Measurements from ENCODE around the gene ZBED3. TPM values are rescaled to one million over a fixed set of nuclear protein-coding genes. Genes with fewer than 3 reads are reported as not detected.
"Not testable (repeated sequence)": the region's sequence is repeated elsewhere in the genome, so short reads cannot be mapped to it uniquely, and the experiment has no call there.

ZBED3 gene
- total RNA-seq, 2 experiments from 2014 or later: 0.47 to 0.71 TPM

DNA sequence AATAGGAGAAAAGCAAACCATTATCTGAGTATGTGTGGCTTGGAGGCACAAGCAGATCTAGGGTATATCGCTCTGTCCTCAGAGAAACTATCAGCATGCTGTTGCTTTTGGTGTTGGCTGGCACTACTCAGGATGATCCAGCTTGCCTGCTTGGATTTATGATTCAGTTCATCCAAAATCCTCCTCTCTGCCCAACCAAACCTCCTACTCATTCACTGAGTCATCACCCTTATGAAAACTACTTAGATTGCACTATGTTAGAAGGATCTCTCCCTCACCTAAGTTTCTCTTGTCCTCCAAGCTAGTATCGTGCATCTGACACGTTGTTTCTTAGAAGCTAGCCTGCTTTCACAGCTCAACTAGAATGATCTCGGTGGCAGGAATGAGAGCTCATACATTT lies 14.2 kb upstream of the ZBED3 start:
- no peak for DNase-seq
- Mint-ChIP-seq H3K4me1 (no peaks in the 10 kb centered on the region), H3K27ac (no peak overlapping the region), H3K36me3 (ENCODE audit: low read depth) (no peaks in the 10 kb centered on the region), H3K27me3 (no peaks in the 10 kb centered on the region), H3K4me3 (no peak overlapping the region), H3K9me3 (no peaks in the 10 kb centered on the region)
- CTCF ChIA-PET: no interaction called here
- POLR2A ChIA-PET: no interaction called here

- ChIA-PET POLR2A (no interaction called here), CTCF (interaction anchor here (0.6 kb wide), 1 partner anchor 1047 kb away, joined by 3 read pairs; no protein-coding TSS in a partner anchor)
- Mint-ChIP-seq H3K4me1 (no peaks in the 10 kb centered on the region), H3K27me3 (no peaks in the 10 kb centered on the region), H3K4me3 (no peak overlapping the region), H3K36me3 (ENCODE audit: low read depth) (no peaks in the 10 kb centered on the region), H3K27ac (no peak overlapping the region), H3K9me3 (no peaks in the 10 kb centered on the region)
- DNase-seq: no peak
Measured at GRCh38 chr5:77095189-77095588, 8.1 kb upstream of the ZBED3 start.

GRCh38 chr5:77087484-77088261 lies 588 bp upstream of the ZBED3 start:
- Mint-ChIP-seq H3K36me3 (ENCODE audit: low read depth) (no peaks in the 10 kb centered on the region), H3K27me3 (peaks cover 11% of the 10 kb centered on the region), H3K27ac (no peak overlapping the region), H3K4me1 (peaks cover 14% of the 10 kb centered on the region), H3K4me3 (peak overlapping the region; percentile 80), H3K9me3 (no peaks in the 10 kb centered on the region)
- ChIA-PET POLR2A (no interaction called here), CTCF (interaction anchor here (4.3 kb wide), 1 partner anchor 10 kb away, joined by 16 read pairs; no protein-coding TSS in a partner anchor)
- no peak for DNase-seq

DNA sequence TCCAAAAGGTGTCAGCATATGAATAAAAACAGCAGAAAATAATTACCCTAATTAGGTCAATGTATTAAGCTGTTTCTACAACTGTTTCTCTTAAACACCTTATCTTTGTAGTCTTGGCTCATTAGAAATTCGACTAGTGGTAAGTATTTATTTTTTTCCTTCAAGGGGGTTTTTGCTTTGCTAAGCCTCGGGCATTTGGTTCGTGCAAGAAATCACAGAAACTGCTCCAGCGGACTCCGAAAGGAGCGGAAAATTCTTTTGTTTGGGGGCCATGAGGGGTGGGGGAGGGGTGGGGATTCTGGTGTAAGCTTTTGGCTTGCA lies 757 bp downstream of the ZBED3 start:
- Mint-ChIP-seq H3K9me3 (no peaks in the 10 kb centered on the region), H3K4me1 (peaks cover 14% of the 10 kb centered on the region), H3K36me3 (ENCODE audit: low read depth) (no peaks in the 10 kb centered on the region), H3K27me3 (peaks cover 11% of the 10 kb centered on the region), H3K4me3 (peak overlapping the region; percentile 80), H3K27ac (no peak overlapping the region)
- CTCF ChIA-PET: interaction anchor here (1.0 to 4.3 kb wide), 2 partner anchors 9 to 759 kb away, joined by 5 to 16 read pairs; no protein-coding TSS in a partner anchor
- POLR2A ChIA-PET: no interaction called here
- DNase-seq: no peak

GRCh38 chr5:77083088-77083487 lies 4.0 kb downstream of the ZBED3 start:
- no peak for DNase-seq
- H3K9me3 Mint-ChIP-seq: no peaks in the 10 kb centered on the region
- no peaks in the 10 kb centered on the region for H3K36me3 Mint-ChIP-seq (ENCODE audit: low read depth)
- no peak overlapping the region for H3K27ac Mint-ChIP-seq
- peaks cover 9% of the 10 kb centered on the region for H3K27me3 Mint-ChIP-seq
- ChIA-PET POLR2A (no interaction called here), CTCF (interaction anchor here (0.6 kb wide), 1 partner anchor 1973 kb away, joined by 3 read pairs; no protein-coding TSS in a partner anchor)
- peaks cover 14% of the 10 kb centered on the region for H3K4me1 Mint-ChIP-seq
- no peak overlapping the region for H3K4me3 Mint-ChIP-seq

DNA sequence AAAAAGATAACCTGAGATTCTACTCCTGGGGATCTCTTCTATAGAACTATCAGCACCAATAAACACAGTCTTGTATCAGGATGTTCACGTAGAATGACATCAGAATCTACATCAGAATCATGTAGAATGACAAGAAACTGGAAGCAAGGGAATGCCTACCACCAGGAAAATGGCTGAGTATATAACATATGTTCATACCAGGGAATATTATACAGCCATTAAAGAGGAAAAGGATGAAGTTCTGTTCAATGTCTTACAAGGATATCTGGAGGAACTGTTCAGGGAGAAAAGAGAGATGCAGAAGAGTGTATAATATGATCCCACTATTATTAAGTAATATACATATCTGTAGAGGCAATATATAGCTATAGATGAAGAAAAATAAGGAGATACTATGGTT lies 4.8 kb downstream of the ZBED3 start:
- ChIA-PET CTCF (no interaction called here), POLR2A (no interaction called here)
- Mint-ChIP-seq H3K27ac (no peak overlapping the region), H3K36me3 (ENCODE audit: low read depth) (no peaks in the 10 kb centered on the region), H3K4me1 (peaks cover 9% of the 10 kb centered on the region), H3K27me3 (peaks cover 4% of the 10 kb centered on the region), H3K9me3 (no peaks in the 10 kb centered on the region), H3K4me3 (no peak overlapping the region)
- DNase-seq: no peak

DNA sequence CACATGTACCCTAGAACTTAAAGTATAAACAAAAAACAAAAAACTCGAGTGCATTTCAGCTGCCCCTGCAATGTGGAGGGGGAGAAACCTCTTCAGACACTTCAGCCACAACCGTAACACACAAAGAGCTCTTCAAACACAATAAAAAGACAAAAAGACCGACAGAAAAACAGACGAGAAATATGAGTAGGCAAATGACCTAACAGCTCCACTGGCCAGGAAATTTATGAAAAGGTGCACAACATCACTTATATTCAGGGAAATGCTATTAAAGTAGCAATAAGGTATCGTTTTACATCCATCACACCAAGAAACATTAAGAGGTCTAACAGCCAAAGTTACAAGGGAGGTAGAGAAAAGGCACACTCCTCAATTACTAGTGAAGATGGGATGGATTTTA lies 6.2 kb downstream of the ZBED3 start:
- DNase-seq: no peak
- ChIA-PET CTCF (interaction anchor here (0.6 kb wide), 1 partner anchor 873 kb away, joined by 4 read pairs; no protein-coding TSS in a partner anchor), POLR2A (no interaction called here)
- H3K4me3 Mint-ChIP-seq: no peak overlapping the region
- H3K4me1 Mint-ChIP-seq: peaks cover 4% of the 10 kb centered on the region
- H3K27me3 Mint-ChIP-seq: peaks cover 1% of the 10 kb centered on the region
- H3K9me3 Mint-ChIP-seq: no peaks in the 10 kb centered on the region
- H3K36me3 Mint-ChIP-seq (ENCODE audit: low read depth): no peaks in the 10 kb centered on the region
- H3K27ac Mint-ChIP-seq: no peak overlapping the region

- H3K4me1 Mint-ChIP-seq; H3K4me3 Mint-ChIP-seq; CTCF ChIA-PET; H3K9me3 Mint-ChIP-seq; H3K36me3 Mint-ChIP-seq (ENCODE audit: low read depth); POLR2A ChIA-PET; DNase-seq; H3K27ac Mint-ChIP-seq; H3K27me3 Mint-ChIP-seq: not testable (repeated sequence)
Measured at GRCh38 chr5:77080479-77080878, 6.6 kb downstream of the ZBED3 start.

- Mint-ChIP-seq H3K36me3 (ENCODE audit: low read depth) (no peaks in the 10 kb centered on the region), H3K4me3 (peak overlapping the region; percentile 48), H3K27ac (no peak overlapping the region), H3K27me3 (no peaks in the 10 kb centered on the region), H3K4me1 (peaks cover 4% of the 10 kb centered on the region), H3K9me3 (no peaks in the 10 kb centered on the region)
- POLR2A ChIA-PET: no interaction called here
- CTCF ChIA-PET: interaction anchor here (0.9 to 2.3 kb wide), 10 partner anchors 10 to 416 kb away, joined by 3 to 16 read pairs (median 4); partner anchors contain the start of genes AGGF1 and ZBED3
- no peak for DNase-seq
Measured at GRCh38 chr5:77077829-77078176, 9.3 kb downstream of the ZBED3 start.

GRCh38 chr5:77076961-77077828 lies 9.9 kb downstream of the ZBED3 start:
- ChIA-PET POLR2A (no interaction called here), CTCF (interaction anchor here (0.9 to 2.3 kb wide), 12 partner anchors 11 to 416 kb away, joined by 3 to 16 read pairs (median 4); partner anchors contain the start of genes AGGF1 and ZBED3)
- Mint-ChIP-seq H3K9me3 (no peaks in the 10 kb centered on the region), H3K27ac (no peak overlapping the region), H3K27me3 (no peaks in the 10 kb centered on the region), H3K36me3 (ENCODE audit: low read depth) (no peaks in the 10 kb centered on the region), H3K4me3 (peak overlapping the region; percentile 60), H3K4me1 (peaks cover 4% of the 10 kb centered on the region)
- peak; percentile 51 for DNase-seq

DNA sequence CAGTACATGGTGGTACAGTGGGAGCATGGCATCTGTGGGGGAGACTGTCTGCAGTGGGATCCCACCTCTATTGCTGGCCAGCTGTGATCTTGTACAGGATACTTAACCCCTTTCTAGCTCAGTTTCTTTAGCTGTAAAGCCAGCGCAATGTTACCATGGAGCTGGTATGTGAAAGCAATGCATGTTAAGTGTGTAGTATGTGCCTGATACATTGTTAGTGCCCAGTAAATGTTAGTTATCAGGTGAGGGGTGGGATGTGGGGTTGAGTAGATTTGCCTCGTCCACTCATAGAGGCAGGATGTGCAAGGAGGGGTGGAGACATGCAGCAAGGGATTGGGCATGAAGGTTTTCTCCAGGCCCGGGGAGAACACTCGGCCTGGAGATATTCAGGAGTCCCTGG lies 12.3 kb downstream of the ZBED3 start:
- H3K4me1 Mint-ChIP-seq: peaks cover 4% of the 10 kb centered on the region
- peaks cover 2% of the 10 kb centered on the region for H3K36me3 Mint-ChIP-seq (ENCODE audit: low read depth)
- ChIA-PET CTCF (no interaction called here), POLR2A (no interaction called here)
- no peak overlapping the region for H3K27ac Mint-ChIP-seq
- DNase-seq: no peak
- no peaks in the 10 kb centered on the region for H3K9me3 Mint-ChIP-seq
- no peak overlapping the region for H3K4me3 Mint-ChIP-seq
- H3K27me3 Mint-ChIP-seq: no peaks in the 10 kb centered on the region

- Mint-ChIP-seq H3K27ac (no peak overlapping the region), H3K4me3 (no peak overlapping the region), H3K36me3 (ENCODE audit: low read depth) (peaks cover 12% of the 10 kb centered on the region), H3K4me1 (peaks cover 4% of the 10 kb centered on the region), H3K9me3 (no peaks in the 10 kb centered on the region), H3K27me3 (no peaks in the 10 kb centered on the region)
- no peak for DNase-seq
- ChIA-PET POLR2A (no interaction called here), CTCF (no interaction called here)
Measured at GRCh38 chr5:77073667-77074066, 13.4 kb downstream of the ZBED3 start.

- DNase-seq: no peak
- H3K36me3 Mint-ChIP-seq (ENCODE audit: low read depth): peaks cover 44% of the 10 kb centered on the region
- H3K4me3 Mint-ChIP-seq: no peak overlapping the region
Measured at GRCh38 chr5:77066823-77067442, 20.2 kb downstream of the ZBED3 start.

More at GRCh38 chr5:77066823-77067442, 20.2 kb downstream of the ZBED3 start:
- no peak overlapping the region for H3K27ac Mint-ChIP-seq
- POLR2A ChIA-PET: no interaction called here
- H3K4me1 Mint-ChIP-seq: peaks cover 16% of the 10 kb centered on the region
- H3K27me3 Mint-ChIP-seq: no peaks in the 10 kb centered on the region
- CTCF ChIA-PET: no interaction called here
- no peaks in the 10 kb centered on the region for H3K9me3 Mint-ChIP-seq

All from activated CD4-positive, alpha-beta T cell treated with anti-CD3 and anti-CD28 coated beads, Interleukin-2, amount 10 ng/mL, durations not matched to agents 7 days and 5 days (primary cell).